ENCODE data around the gene EFCAB6. TPM values are rescaled to one million over a fixed set of nuclear protein-coding genes. Genes with fewer than 3 reads are reported as not detected.

EFCAB6 gene
- total and polyA plus RNA-seq, 11 donors, result 0.53 to 2.3 (median 1.5) TPM

DNA sequence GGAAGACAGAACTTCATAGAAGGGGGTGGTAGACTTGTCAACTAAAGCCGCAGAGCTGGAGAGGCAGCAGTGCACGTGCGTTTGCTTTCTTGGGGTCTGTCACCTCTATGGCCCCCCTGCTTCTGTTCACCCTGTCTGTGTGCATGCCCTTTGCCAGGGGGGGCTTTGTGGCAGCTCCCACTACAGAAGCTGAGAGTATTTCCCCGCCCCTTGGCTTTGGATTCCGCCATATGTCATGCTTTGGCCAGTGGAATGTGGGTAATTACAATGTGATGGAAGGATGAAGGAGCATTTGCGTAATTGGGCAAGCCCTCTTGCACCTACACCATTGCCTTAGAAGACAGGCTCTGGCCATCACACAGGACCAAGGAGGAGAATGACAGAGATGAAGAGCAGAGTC, 247.2 kb downstream of the EFCAB6 start:
- Histone ChIP-seq H3K36me3 (no peaks in the 10 kb centered on the region), H3K9me3 (no peaks in the 10 kb centered on the region), H3K27me3 (peaks cover 0 to 5% (median 0%) of the 10 kb centered on the region in 9 donors), H3K4me3 (no peak overlapping the region), H3K27ac (no peak overlapping the region), H3K4me1 (peaks cover 0 to 3% (median 0%) of the 10 kb centered on the region in 12 donors)
- no peak for TF ChIP-seq POLR2A (IDR thresholded peaks at IDR 0.05)
- TF ChIP-seq, protein P1, sequence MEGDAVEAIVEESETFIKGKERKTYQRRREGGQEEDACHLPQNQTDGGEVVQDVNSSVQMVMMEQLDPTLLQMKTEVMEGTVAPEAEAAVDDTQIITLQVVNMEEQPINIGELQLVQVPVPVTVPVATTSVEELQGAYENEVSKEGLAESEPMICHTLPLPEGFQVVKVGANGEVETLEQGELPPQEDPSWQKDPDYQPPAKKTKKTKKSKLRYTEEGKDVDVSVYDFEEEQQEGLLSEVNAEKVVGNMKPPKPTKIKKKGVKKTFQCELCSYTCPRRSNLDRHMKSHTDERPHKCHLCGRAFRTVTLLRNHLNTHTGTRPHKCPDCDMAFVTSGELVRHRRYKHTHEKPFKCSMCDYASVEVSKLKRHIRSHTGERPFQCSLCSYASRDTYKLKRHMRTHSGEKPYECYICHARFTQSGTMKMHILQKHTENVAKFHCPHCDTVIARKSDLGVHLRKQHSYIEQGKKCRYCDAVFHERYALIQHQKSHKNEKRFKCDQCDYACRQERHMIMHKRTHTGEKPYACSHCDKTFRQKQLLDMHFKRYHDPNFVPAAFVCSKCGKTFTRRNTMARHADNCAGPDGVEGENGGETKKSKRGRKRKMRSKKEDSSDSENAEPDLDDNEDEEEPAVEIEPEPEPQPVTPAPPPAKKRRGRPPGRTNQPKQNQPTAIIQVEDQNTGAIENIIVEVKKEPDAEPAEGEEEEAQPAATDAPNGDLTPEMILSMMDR (IDR thresholded peaks at IDR 0.05), result no peak
- 90 to 97% (median 93%) methylated on average over 6 of the region's 6 CpGs for WGBS, 4 donors
- no peak for DNase-seq
- intact Hi-C loops (cut with DNase I), result no loop called here
- no peak for ATAC-seq

DNA sequence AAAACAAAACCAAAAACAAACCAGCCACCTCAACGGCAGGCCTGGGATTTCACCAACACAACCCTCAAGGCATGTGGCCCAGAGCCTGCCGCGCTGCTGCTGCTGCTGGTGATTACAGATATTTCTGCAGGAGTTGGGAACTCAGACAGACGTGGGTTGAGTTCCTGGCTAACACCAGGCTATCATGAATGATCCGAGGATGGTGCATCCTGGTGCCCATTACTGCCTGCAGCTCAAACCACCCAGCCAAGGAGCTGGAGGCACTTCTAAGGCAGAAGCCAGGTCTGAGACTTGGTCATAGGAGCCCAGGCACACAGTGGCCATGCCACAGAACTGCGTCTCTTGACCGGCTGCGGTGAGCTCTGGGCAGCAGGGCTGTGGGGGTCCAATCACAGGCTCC, 248.5 kb downstream of the EFCAB6 start:
- Histone ChIP-seq H3K4me3 (no peak overlapping the region), H3K4me1 (peaks cover 0 to 3% (median 0%) of the 10 kb centered on the region in 12 donors), H3K27me3 (peaks cover 0 to 5% (median 0%) of the 10 kb centered on the region in 9 donors), H3K9me3 (peaks cover 0 to 3% (median 0%) of the 10 kb centered on the region in 12 donors), H3K36me3 (no peaks in the 10 kb centered on the region), H3K27ac (no peak overlapping the region)
- ATAC-seq (no peak), DNase-seq (no peak)
- intact Hi-C loops (cut with DNase I), result no loop called here
- TF ChIP-seq, protein P1 (IDR thresholded peaks at IDR 0.05), result no peak
- no peak for TF ChIP-seq POLR2A (IDR thresholded peaks at IDR 0.05)
- 88 to 90% (median 89%) methylated on average over 5 to 8 of the region's 8 CpGs for WGBS, 4 donors

DNA sequence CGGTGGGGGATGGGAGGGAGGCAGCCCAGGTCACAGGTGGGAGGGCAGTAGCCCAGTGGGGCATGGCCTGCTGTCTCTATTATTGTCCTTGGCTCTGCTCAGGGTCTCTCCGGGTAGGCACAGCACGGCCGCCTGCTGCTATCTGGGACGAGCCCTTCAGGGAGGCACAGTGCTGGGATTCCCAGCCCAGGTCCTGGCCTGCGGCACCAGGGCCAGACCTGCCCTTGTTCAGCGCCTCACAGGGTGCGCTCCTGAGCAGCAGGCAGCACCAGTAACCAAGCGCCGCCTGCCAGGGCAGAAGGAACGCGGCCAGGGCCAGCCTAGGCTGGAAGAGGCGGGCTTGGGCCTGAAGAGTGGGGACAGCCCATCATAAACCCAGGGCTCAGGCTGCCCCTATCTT, 249.3 kb downstream of the EFCAB6 start:
- intact Hi-C loops (cut with DNase I), result no loop called here
- TF ChIP-seq POLR2A (IDR thresholded peaks at IDR 0.05), result no peak
- TF ChIP-seq, protein P1 (IDR thresholded peaks at IDR 0.05), result no peak
- no peaks in the 10 kb centered on the region for H3K36me3 ChIP-seq
- no peak overlapping the region for H3K27ac ChIP-seq
- no peak for DNase-seq
- peak in 2 of 4 donors; percentile 16 to 44 for ATAC-seq
- WGBS, 4 donors, result 66 to 77% (median 75%) methylated on average over 5 to 13 of the region's 13 CpGs
- peaks cover 0 to 10% (median 1%) of the 10 kb centered on the region in 12 donors for H3K9me3 ChIP-seq
- peaks cover 0 to 3% (median 0%) of the 10 kb centered on the region in 12 donors for H3K4me1 ChIP-seq
- no peak overlapping the region for H3K4me3 ChIP-seq
- peaks cover 0 to 5% (median 0%) of the 10 kb centered on the region in 9 donors for H3K27me3 ChIP-seq

DNA sequence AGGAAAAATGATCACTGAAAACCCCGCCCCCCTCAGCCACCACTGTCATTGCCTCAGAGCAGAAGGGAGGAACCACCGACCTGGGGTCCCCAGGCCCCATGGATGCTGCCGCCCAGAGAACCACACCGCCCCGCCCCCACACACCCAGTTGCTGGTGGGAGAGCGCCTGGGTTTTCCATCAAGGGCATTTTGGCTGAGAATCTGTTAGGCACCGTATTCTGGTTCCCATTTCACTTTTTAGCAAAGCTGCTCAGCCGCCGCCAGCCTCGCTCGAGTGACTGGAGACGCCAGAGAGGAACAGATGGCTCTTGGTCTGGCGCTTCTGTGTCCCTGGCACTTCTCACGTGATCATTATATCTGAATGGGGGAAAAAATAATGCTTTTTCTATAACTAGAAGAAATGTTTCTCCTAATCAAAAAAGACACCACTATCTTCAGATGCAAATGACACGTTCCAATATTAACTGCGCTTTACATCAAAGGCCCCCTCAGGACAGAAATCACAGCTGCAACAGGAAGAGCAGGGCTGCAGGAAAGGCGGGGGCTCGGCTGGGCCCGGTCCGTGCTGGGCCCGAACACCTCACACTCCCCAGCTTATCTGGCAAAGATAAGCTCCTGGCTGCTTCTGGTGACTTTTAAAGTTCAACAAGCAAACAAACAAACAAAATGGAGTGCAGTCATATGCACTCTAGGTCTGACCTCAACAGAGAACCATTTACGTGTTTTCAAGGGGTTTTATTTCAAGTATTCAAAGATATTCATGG, 250.5 kb downstream of the EFCAB6 start:
- Histone ChIP-seq H3K4me3 (no peak overlapping the region), H3K27ac (no peak overlapping the region), H3K9me3 (peaks cover 0 to 17% (median 2%) of the 10 kb centered on the region in 12 donors), H3K27me3 (peaks cover 0 to 5% (median 0%) of the 10 kb centered on the region in 9 donors), H3K4me1 (peaks cover 0 to 3% (median 0%) of the 10 kb centered on the region in 12 donors), H3K36me3 (no peaks in the 10 kb centered on the region)
- WGBS, 4 donors, result 34 to 52% (median 43%) methylated on average over 22 of the region's 22 CpGs
- no peak for TF ChIP-seq POLR2A (IDR thresholded peaks at IDR 0.05)
- TF ChIP-seq, protein P1 (IDR thresholded peaks at IDR 0.05), result no peak
- no peak for DNase-seq
- no peak for ATAC-seq
- intact Hi-C loops (cut with DNase I), result no loop called here

Data from heart left ventricle (tissue), 16 donors.